IMR-90 (cell line): ENCODE measurements around the gene WDR43. TPM values are rescaled to one million over a fixed set of nuclear protein-coding genes. Genes with fewer than 3 reads are reported as not detected.

ENCODE experiments used
- ATAC-seq: fragments of 200-7000 bp; cut with Tn5 transposase; 2 replicates; pipeline ENCODE4 v1.9.1; 2020; ENCODE audit warnings: low read depth, mild to moderate bottlenecking, moderate library complexity
- BruUV-seq: library from RNA; stranded (reverse); fragments of 400-500 nt; replicated peaks from 2 replicates; lab custom pipeline; 2021; lab: Mats Ljungman, UMichigan
- CTCF ChIA-PET: fragments of 300-600 bp; formaldehyde crosslinking; extraction: SDS; loops from one replicate; lab custom pipeline; 2021; ENCODE audit warnings: antibody characterized with exemption; lab: Yijun Ruan, JAX
- POLR2A ChIA-PET: fragments of 300-600 bp; sonication (Branson Sonifier 250); formaldehyde crosslinking; loops from one replicate; lab custom pipeline; 2022; ENCODE audit warnings: antibody characterized with exemption; ENCODE audit not compliant: unreplicated experiment; lab: Charles Lee
- DNase-seq: peaks from one replicate; pipeline ENCODE4 v3.0.0; 2013
- H2AFZ ChIP-seq: replicated peaks from 2 replicates; pipeline ENCODE3; 2013; ENCODE audit warnings: low read length, mild to moderate bottlenecking; ENCODE audit not compliant: poor library complexity
- H2AK5ac ChIP-seq: 2 replicates; pipeline ENCODE4 v1.6.1; 2013; ENCODE audit warnings: low read depth, low read length, inconsistent platforms
- H2AK9ac ChIP-seq: replicated peaks from 2 replicates; pipeline ENCODE3; 2013; ENCODE audit warnings: mild to moderate bottlenecking, low read depth, low read length, moderate library complexity; ENCODE audit not compliant: poor library complexity
- H2BK120ac ChIP-seq: 2 replicates; pipeline ENCODE4 v1.6.1; 2013; ENCODE audit warnings: low read depth, low read length, inconsistent platforms
- H2BK15ac ChIP-seq: 3 replicates; pipeline ENCODE4 v1.6.1; 2013; ENCODE audit warnings: low read depth, low read length, inconsistent platforms
- H2BK20ac ChIP-seq: 2 replicates; pipeline ENCODE4 v1.6.1; 2013; ENCODE audit warnings: low read depth, mild to moderate bottlenecking, inconsistent platforms, low read length, moderate library complexity
- H2BK5ac ChIP-seq: 2 replicates; pipeline ENCODE4 v1.6.1; 2013; ENCODE audit warnings: mild to moderate bottlenecking, low read depth, low read length, inconsistent platforms; ENCODE audit not compliant: poor library complexity, severe bottlenecking
- H3K14ac ChIP-seq: replicated peaks from 2 replicates; pipeline ENCODE4 v1.6.1; 2013; ENCODE audit warnings: low read depth, low read length, inconsistent platforms
- H3K18ac ChIP-seq: 2 replicates; pipeline ENCODE4 v1.6.1; 2013; ENCODE audit warnings: low read depth, low read length, control low read depth
- H3K23ac ChIP-seq: 2 replicates; pipeline ENCODE4 v1.6.1; 2013; ENCODE audit warnings: low read depth, low read length, inconsistent platforms
- H3K27ac ChIP-seq: 2 replicates; pipeline ENCODE4 v1.5.1; 2013; ENCODE audit warnings: mild to moderate bottlenecking, control low read depth, low read length; ENCODE audit not compliant: insufficient read depth
- H3K27me3 ChIP-seq: 2 replicates; pipeline ENCODE4 v1.6.1; 2013; ENCODE audit warnings: low read length; ENCODE audit not compliant: control insufficient read depth, insufficient read depth
- H3K36me3 ChIP-seq: 2 replicates; pipeline ENCODE4 v1.6.1; 2013; ENCODE audit warnings: low read length, mixed read lengths; ENCODE audit not compliant: control insufficient read depth, insufficient read depth
- H3K4ac ChIP-seq: 2 replicates; pipeline ENCODE4 v1.6.1; 2013; ENCODE audit warnings: low read depth, low read length, inconsistent platforms
- H3K4me1 ChIP-seq: 2 replicates; pipeline ENCODE4 v1.6.1; 2013; ENCODE audit warnings: low read length, mixed read lengths; ENCODE audit not compliant: control insufficient read depth, insufficient read depth
- H3K4me2 ChIP-seq: 2 replicates; pipeline ENCODE4 v1.6.1; 2013; ENCODE audit warnings: low read depth, mild to moderate bottlenecking, control low read depth, low read length, moderate library complexity
- H3K4me3 ChIP-seq: 2 replicates; pipeline ENCODE4 v1.5.1; 2013; ENCODE audit warnings: low read depth, mild to moderate bottlenecking, control low read depth, low read length, moderate library complexity; ENCODE audit not compliant: insufficient read depth
- H3K56ac ChIP-seq: 2 replicates; pipeline ENCODE4 v1.6.1; 2013; ENCODE audit warnings: low read length, inconsistent platforms; ENCODE audit not compliant: insufficient read depth; ENCODE audit errors: extremely low read depth
- H3K79me1 ChIP-seq, 2 experiments: 2 replicates each; pipeline ENCODE4 v1.6.1; 2013; ENCODE audit warnings: low read length in 2 of 2, inconsistent platforms in 1 of 2, low read depth in 1 of 2
- H3K9ac ChIP-seq: 2 replicates; pipeline ENCODE4 v1.6.1; 2013; ENCODE audit warnings: low read depth, low read length, control low read depth
- H3K9me1 ChIP-seq: 2 replicates; pipeline ENCODE4 v1.6.1; 2013; ENCODE audit warnings: low read length, inconsistent platforms; ENCODE audit not compliant: insufficient read depth
- H3K9me3 ChIP-seq: 2 replicates; pipeline ENCODE4 v1.6.1; 2013; ENCODE audit warnings: low read length; ENCODE audit not compliant: control insufficient read depth, insufficient read depth
- H4K20me1 ChIP-seq: 2 replicates; pipeline ENCODE4 v1.6.1; 2013; ENCODE audit warnings: low read length, inconsistent platforms; ENCODE audit not compliant: insufficient read depth
- H4K5ac ChIP-seq: 2 replicates; pipeline ENCODE4 v1.6.1; 2013; ENCODE audit warnings: mild to moderate bottlenecking, low read depth, low read length, control low read depth
- H4K8ac ChIP-seq, 2 experiments: 2 replicates each; pipeline ENCODE4 v1.6.1; 2013; ENCODE audit warnings: low read depth in 2 of 2, low read length in 2 of 2, control low read depth in 1 of 2, inconsistent platforms in 1 of 2
- H4K91ac ChIP-seq: 2 replicates; pipeline ENCODE4 v1.6.1; 2013; ENCODE audit warnings: low read depth, low read length, inconsistent platforms; ENCODE audit not compliant: insufficient read depth
- BHLHE40 ChIP-seq: fragments of 150-350 bp; IDR thresholded peaks from 2 replicates; pipeline ENCODE4 v1.6.1; 2016; ENCODE audit warnings: mild to moderate bottlenecking, low read depth, low read length
- CTCF ChIP-seq: conservative IDR thresholded peaks from 2 replicates; pipeline ENCODE4 v1.5.1; 2012; ENCODE audit warnings: mild to moderate bottlenecking, low read depth, low read length, improper control_type of control experiment
- FOS ChIP-seq: fragments of 150-350 bp; IDR thresholded peaks from 2 replicates; pipeline ENCODE4 v1.6.1; 2016; ENCODE audit warnings: low read depth, low read length
- MAFK ChIP-seq: IDR thresholded peaks from 2 replicates; pipeline ENCODE4 v1.6.1; 2012; ENCODE audit warnings: low read depth, low read length, improper control_type of control experiment
- MAZ ChIP-seq: IDR thresholded peaks from 2 replicates; pipeline ENCODE4 v1.6.1; 2012; ENCODE audit warnings: low read depth, mild to moderate bottlenecking, low read length, improper control_type of control experiment, moderate library complexity, borderline replicate concordance
- SMC3 ChIP-seq: fragments of 150-350 bp; IDR thresholded peaks from 2 replicates; pipeline ENCODE4 v1.6.1; 2016; ENCODE audit warnings: low read depth, mild to moderate bottlenecking, antibody characterized with exemption, low read length, moderate library complexity
- WGBS, 2 experiments: methylation state at CpG; one replicate each; pipeline versions ENCODE4 v1.1.5 to v1.1.7; 2013; ENCODE audit warnings: missing lambda C conversion rate in 2 of 2; ENCODE audit not compliant: insufficient read length in 1 of 2; ENCODE audit errors: extremely low coverage in 2 of 2; 5-methylcytosine and 5-hydroxymethylcytosine counted together
- dilution Hi-C: fragments of 300-500 bp; cut with HindIII; formaldehyde crosslinking; loops from one replicate; pipeline ENCODE4 v1.14.3; 2018; ENCODE audit warnings: low sequenced_read_pairs; ENCODE audit not compliant: unreplicated experiment
- in situ Hi-C: fragments of 300-500 bp; cut with MboI; formaldehyde crosslinking; loops from 3 replicates; pipeline ENCODE4 v1.14.3; 2019; ENCODE audit warnings: low sequenced_read_pairs, inconsistent platforms, mixed read lengths
- intact Hi-C: fragments of 100-400 bp; cut with micrococcal nuclease; formaldehyde crosslinking; loops from 2 replicates; pipeline ENCODE4 v1.10.0; 2022
- polyA plus RNA-seq, 3 experiments: library from polyadenylated mRNA; depleted of rRNA; stranded (reverse); fragments of >200 nt; gene quantifications; 2 replicates each; pipeline ENCODE4 v1.2.3, GENCODE V29; 2012; ENCODE audit warnings: low replicate concordance in 1 of 3
- total RNA-seq: library from RNA; depleted of rRNA; stranded (reverse); fragments of >200 nt; gene quantifications from 2 replicates; pipeline ENCODE4 v1.2.3, GENCODE V29; 2012

The WDR43 gene
- total and polyA plus RNA-seq, 2 of the 4 experiments (the other 2 are of a cell fraction) = 40.3 to 300 TPM

DNA sequence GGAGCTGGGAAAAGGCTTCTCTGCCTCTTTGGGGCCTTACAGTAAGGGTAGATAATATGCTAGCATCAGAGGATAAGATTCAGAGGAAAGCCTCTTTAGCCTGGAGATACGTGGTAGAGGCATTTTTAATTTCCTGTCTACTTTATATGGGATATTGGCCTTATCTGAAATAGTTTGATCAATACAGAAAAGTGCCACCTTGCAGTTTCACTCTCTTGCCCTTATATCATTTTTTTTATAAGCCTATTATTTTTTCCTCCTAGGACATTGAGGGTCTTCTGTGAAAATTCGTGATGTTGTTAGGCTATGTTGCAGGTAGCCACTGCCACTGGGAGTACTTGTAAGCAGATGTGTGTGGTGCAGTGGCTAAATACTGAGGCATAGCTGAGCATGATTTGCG lies 46.5 kb downstream of the WDR43 start:
- Histone ChIP-seq H3K23ac (no peak overlapping the region), H3K4ac (no peak overlapping the region), H2BK5ac (no peak overlapping the region), H3K9me3 (no peaks in the 10 kb centered on the region), H3K27me3 (no peaks in the 10 kb centered on the region), H2BK15ac (no peak overlapping the region), H4K20me1 (no peaks in the 10 kb centered on the region), H3K4me2 (no peak overlapping the region), H3K27ac (no peak overlapping the region), H3K9me1 (no peaks in the 10 kb centered on the region), H2BK120ac (no peak overlapping the region), H3K14ac (no peak overlapping the region), H3K79me1 (peaks cover 18 to 25% of the 10 kb centered on the region in 2 experiments), H3K4me3 (no peak overlapping the region), H3K18ac (no peak overlapping the region), H4K91ac (no peak overlapping the region), H3K9ac (no peak overlapping the region), H4K8ac (no peak overlapping the region), H2AK9ac (no peak overlapping the region), H2BK20ac (no peak overlapping the region), H3K36me3 (peaks cover 37% of the 10 kb centered on the region), H3K4me1 (no peaks in the 10 kb centered on the region), H2AK5ac (no peak overlapping the region), H4K5ac (no peak overlapping the region), H2AFZ (no peak overlapping the region), H3K56ac (no peak overlapping the region)
- no peak for TF ChIP-seq MAZ
- no peak for TF ChIP-seq BHLHE40
- no peak for TF ChIP-seq CTCF
- no peak for TF ChIP-seq SMC3
- no peak for TF ChIP-seq FOS
- TF ChIP-seq MAFK = peak; percentile 59; the same call in 1 of the 2 replicates
- no peak for DNase-seq
- CTCF ChIA-PET = no interaction called here
- no TSS peak for BruUV-seq
- intact Hi-C loops (no loop called here), dilution Hi-C loops (no loop called here), in situ Hi-C loops (no loop called here)
- POLR2A ChIA-PET = no interaction called here
- WGBS, 2 experiments = no CpG with 5 or more reads among the region's 3 CpGs
- no peak for ATAC-seq
